ENCODE results near the gene TPSB2.

GRCh38 chr16:1225051-1225451 lies 4.9 kb downstream of the TPSB2 start, which contains the start of gene TPSG1:
- TF ChIP-seq RAD21 (IDR thresholded peaks at IDR 0.05; ENCODE audit: low read depth), result no peak
- TF ChIP-seq EP300 (IDR thresholded peaks at IDR 0.05; ENCODE audit: borderline replicate concordance), result no peak
- no peak for TF ChIP-seq FOXM1 (IDR thresholded peaks at IDR 0.05; ENCODE audit: borderline replicate concordance, low read depth)

Measured in Ishikawa (cell line).